ENCODE results near the gene SBNO2.

The SBNO2 gene

DNA sequence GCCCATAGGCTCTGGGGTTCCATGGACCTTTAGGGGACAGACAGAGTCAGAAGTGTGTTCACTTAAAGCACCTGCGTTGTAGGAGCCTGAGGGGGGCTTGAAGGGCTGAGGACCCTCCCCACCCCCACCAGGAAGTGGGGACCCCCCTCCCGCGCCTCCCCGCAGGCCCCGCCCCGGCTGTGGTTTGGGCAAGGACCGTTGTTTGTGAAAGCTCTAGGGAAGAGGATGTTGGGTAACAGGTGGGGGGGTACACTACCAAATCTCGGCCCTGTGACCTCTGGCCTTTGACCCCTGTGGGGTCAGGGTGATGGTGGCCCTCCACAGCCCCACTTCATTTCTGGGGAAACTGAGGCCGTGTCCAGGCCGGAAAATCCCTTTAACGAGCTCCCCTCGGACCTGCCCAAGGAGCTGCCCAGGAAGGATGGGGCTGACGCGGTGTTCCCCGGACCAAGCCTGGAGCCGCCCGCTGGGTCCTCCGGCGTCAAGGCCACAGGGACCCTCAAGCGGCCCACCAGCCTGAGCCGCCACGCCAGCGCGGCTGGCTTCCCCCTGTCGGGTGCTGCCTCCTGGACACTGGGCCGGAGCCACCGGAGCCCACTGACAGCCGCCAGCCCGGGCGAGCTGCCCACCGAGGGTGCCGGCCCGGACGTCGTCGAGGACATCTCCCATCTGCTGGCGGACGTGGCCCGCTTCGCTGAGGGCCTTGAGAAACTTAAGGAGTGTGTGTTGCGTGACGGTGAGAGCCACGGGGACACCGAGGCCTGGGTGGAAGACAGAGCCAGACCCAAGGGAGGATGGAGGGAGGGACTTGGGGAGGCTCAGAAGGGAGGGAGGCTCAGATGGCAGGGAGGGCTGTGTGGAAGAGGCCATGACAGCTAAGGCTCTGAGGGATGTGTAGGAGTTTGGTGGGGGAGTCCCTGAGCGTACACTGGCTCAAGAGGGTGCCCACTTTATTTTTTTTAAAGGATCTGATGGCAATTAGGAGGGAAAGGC, 105.8 kb downstream of the SBNO2 start:
- DNase-seq, result peak; percentile 83

DNA sequence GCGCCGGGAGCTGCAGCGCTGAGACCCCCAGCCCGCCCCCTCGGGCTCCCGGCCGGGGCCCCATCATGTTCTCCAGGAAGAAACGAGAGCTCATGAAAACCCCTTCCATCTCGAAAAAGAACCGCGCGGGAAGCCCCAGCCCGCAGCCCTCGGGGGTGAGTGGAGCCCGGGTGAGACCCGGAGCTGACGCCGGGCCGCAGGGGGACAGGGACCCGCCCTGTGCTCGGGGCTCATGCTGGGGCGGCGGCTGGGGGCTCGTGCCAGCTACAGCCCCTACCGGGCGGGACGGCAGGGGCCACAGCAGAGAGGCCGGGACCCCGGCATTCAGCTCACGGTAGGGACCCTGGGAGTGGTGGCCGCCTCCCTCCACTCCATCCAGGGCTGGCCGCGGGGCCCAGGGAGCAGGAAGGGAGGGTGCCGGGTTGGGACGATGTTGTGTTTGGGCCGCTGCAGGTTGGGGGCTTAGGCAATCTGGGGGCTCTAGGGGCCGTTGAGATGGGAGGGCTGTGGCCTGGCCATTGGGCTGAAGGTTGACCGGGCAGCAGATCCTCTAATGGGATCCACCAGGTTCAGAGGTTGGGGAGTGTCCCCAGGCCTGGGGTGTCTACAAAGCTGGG, 106.6 kb downstream of the SBNO2 start:
- peak; percentile 65 for DNase-seq

DNA sequence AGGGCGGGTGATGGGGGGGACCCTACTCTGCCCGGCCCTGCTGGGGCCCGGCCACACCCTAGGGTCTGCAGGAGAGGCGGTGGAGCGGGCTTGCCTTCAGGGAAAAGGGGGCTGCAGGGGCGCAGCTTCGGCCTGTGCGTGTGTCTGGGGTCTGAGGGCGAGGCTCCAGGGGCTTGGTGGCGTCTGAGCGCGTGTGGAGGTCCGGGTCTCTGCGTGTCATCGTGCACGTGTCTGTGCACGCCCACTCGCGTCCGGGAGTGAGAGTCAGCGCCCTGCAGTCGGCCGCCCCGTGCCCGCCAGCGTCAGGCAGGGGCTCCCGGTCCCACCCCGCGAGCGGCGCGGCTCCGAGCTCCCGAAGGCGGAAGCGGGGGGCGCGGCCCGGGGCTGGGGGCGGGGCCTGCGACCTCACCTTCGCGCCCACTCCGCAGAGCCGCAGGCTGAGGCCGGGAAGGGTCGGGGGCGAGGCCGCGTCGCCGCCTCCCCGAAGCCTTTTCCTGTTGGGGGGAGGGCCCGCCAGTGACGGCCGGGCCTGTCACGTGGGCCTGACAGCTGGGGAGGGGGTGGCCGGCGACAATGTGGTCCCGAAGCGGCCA, 107.2 kb downstream of the SBNO2 start, which contains the start of gene ARHGAP45:
Gene ARHGAP45, plus strand, starts transcription at position 420 of the 593 bp plus-strand sequence. CDS start 239 bp downstream, outside the sequence.
- peak; percentile 87 for DNase-seq

DNA sequence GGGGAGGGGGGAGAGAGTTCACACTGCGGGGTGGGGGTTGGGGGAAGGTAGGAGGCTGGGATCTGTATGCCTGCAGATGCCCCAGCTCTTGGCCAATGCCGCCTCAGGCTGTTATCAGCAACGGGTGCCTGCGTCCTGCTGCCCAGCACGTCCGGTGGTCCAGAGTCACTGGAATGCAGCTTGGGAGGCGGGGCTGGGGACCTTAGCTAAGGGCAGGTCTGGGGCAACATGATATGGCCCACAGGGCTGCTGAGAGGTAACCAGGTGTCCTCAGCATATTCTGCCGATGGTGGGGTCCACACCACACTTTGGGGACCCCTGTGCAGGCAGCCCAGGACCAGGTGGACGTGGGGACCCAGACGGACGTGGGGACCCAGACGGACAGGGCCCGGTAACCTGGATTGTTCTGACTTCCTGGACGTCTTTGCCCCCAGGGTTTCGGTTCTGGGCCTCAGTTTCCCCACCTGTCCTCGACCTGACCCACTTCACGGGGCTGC, 107.8 kb downstream of the SBNO2 start:
- peak; percentile 76 for DNase-seq

DNA sequence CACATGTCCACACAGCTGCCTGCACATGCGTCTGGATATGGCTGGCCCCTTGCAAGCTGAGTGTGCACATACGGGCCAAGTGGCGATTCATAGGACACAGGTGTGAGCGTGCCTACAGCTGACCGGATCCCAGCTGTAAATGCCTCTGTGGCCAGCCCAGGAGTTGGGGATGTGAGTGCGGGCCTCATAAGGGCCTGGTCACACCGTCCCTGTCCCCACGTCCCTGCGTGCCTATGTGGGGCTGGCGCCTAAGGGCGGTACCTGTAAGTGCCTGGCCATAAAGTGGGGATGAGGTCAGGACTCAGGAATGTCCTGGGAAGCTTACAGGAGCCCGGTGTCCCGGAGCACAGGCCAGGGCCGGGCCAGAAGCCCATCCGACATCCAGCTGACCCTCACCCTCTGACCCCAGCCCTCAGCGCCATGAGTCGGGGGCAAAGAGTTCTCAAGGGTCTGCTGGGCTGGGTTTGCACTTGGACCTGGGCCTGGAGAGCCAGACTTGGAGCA, 108.4 kb downstream of the SBNO2 start:
- DNase-seq, result no peak

DNA sequence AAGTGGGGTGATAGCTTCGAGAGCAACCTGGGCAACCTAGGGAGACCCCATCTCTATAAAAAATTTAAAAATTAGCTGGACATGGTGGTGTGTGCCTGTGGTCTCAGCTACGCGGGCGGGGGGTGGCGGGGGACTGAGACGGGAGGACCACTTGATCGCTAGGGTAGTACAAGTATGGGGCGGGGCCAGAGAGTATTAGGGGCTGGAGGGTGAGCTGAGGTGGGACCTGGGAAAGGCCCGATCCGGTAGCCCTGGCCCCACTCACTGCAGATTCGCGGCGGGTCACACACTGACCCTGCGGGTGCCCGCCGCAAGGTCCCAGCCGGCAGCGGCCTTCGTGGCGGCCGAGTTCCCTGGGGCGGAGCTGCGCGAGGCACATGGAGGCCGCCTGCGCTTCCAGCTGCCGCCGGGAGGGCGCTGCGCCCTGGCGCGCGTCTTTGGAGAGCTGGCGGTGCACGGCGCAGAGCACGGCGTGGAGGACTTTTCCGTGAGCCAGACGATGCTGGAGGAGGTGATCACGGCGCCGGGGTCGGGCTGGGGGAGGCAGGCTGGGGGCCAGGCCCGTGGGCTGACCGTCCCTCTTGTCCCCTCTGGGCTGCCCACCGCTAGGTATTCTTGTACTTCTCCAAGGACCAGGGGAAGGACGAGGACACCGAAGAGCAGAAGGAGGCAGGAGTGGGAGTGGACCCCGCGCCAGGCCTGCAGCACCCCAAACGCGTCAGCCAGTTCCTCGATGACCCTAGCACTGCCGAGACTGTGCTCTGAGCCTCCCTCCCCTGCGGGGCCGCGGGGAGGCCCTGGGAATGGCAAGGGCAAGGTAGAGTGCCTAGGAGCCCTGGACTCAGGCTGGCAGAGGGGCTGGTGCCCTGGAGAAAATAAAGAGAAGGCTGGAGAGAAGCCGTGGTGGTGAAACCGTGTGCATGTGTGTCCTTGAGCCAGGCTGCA, 109.1 kb downstream of the SBNO2 start:
- peak; percentile 89 for DNase-seq

DNA sequence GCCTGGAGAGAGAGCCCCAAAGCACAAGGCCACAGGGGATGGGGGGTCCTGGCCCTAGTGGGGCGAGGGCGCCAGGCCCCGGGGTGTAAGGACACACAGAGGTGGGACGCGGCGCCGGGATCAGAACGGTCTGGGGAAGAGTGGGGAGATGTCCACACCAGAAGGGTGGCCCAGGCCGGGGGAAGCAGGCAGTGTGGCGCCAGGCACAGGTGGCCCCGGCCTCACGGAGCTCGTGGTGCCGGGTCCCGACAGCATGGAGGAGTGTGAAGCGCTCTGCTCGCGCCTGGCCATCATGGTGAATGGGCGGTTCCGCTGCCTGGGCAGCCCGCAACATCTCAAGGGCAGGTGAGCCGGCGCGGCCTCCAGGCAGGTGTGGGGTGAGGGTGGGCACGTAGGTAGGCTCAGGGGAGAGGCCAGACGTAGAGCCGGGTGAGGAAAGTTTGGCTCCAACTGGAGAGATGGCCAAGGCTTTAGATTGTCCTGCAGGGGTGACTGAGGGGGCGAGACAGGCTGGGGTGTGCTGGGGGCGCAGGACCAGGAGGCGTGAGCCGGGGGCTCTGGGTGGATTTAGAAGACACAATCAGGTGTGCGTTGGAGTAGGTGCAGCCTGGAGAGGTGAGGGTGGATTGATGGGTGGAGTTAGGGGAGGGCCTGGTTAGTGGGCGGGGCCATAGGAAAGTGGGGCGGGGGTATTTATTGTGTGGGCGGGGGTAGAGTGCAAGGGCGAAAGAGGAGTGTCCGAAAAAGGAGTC, 110.0 kb downstream of the SBNO2 start:
- no peak for DNase-seq

DNA sequence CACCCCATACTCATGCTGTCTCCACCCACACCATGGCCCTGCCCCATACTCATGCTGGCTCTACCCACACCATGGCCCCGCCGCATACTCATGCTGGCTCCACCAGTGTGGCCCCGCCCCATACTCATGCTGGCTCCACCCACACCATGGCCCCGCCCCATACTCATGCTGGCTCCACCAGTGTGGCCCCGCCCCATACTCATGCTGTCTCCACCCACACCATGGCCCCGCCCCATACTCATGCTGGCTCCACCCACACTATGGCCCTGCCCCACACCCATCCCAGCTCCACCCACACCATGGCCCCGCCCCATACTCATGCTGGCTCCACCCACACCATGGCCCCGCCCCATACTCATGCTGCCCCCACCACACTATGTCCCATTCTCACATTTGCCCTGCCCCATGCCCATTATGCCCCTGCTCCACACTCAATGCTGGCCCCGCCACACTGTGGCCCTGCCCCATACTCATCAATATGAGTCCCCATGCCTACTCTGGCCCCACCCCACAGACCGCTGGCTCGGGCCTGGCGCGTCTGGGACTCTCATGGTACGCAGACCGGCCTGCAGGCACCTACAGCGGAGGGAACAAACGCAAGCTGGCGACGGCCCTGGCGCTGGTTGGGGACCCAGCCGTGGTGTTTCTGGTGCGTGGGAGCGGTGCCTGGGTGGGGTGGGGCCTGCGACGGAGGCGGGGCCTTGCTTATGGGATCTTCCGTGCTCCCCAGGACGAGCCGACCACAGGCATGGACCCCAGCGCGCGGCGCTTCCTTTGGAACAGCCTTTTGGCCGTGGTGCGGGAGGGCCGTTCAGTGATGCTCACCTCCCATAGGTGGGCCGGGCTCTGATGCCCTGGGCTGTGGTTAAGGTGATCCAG, 110.8 kb downstream of the SBNO2 start:
- peak; percentile 71 for DNase-seq

DNA sequence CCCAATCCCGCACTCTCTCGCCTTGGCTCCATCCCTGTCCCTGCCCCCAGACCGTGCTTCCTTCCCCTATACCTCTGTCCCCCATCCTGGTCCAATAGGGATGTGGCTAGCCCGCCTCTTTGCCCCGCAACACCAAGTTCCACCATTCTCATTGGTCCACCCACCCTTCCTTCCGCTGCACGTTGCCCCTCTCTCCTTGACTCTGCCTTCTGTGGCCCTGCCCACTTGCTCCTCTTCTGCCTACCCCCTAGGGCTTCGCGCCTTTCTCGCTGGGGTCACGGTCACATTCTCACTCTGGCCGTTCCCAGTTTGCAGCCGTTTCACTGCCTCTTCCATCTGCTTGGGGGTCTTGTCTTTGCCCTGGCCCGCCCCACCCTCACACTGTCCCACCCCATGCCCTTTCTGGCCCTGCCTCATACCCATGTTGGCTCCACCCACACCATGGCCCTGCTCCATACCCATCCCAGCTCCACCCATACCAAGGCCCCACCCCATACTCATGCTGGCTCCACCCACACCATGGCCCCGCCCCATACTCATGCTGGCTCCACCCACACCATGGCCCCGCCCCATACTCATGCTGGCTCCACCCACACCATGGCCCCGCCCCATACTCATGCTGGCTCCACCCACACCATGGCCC, 111.6 kb downstream of the SBNO2 start:
- peak; percentile 62 for DNase-seq

DNA sequence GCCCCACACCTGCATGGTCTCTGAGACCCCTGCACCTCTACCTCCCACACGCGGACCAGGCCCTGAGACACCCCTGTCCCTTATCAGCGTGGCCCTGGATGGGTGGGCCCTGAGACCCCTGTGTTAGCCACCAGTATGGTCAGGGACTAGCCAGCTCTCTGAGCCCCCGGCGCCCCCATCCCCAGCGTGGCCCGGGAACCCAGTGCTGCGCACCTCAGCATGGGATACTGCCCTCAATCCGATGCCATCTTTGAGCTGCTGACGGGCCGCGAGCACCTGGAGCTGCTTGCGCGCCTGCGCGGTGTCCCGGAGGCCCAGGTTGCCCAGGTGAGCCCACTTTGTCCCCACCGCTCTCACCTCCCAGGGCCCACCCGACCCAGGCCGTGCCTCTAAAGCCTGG, 112.1 kb downstream of the SBNO2 start:
- DNase-seq, result no peak

DNA sequence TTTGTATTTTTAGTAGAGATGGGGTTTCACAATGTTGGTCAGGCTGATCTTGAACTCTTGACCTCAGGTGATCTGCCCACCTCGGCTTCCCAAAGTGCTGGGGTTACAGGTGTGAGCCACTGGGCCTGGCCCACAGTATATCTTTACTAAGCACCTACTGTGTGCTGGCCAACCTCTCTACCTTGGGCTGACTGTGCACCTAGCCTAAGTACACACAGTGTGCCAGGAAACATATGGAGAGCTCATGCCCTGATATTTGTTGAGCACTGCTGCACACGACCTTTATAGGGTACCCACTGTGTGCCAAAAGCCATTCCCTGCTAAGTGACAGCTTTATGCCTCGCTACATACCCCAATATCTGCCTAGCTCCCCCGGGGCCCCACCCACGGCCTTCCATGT, 113.4 kb downstream of the SBNO2 start:
- no peak for DNase-seq

DNA sequence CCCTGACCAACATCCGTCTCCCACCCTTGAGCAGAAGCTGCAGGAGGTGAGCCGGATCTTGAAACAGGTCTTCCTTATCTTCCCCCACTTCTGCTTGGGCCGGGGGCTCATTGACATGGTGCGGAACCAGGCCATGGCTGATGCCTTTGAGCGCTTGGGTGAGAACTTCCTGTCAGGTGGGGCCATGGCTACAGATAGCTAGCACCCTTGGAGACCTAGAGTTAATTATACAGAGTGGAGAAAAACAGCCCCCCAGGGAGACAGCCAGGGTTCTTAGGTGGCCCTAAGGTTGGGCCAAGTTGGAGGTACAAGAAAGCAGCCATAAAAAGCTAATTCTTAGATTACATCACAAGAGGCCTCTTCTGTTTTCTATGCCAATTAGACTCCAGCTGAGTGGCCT, 116.0 kb downstream of the SBNO2 start:
- no peak for DNase-seq

Data from hematopoietic multipotent progenitor cell treated with erythropoietin and hydrocortisone succinate and interleukin-3 and kit ligand, for 4 days (in vitro differentiated cells).